MM.1S (cell line): ENCODE measurements around the gene KLHL35.

Experiments used
- CTCF ChIP-seq: fragments of 300-600 bp; sonication (generic); IDR thresholded peaks from 2 replicates; pipeline ENCODE4 v1.5.1; 2016; ENCODE audit warnings: antibody characterized with exemption, low read length, mixed read lengths
- EZH2 ChIP-seq: fragments of 300-600 bp; sonication (generic); optimal IDR thresholded peaks from 2 replicates; pipeline ENCODE3; 2017; ENCODE audit warnings: low read depth, mild to moderate bottlenecking, antibody characterized with exemption, low read length, mixed read lengths

GRCh38 chr11:75473684-75474083 is 40.7 kb upstream of the KLHL35 start:
- TF ChIP-seq CTCF (no peak), EZH2 (no peak)
